Stimulated activated CD8-positive, alpha-beta memory T cell treated with anti-CD3 and anti-CD28 coated beads, Interleukin-15, amount 100 ng/mL, for 4 hours (primary cell): ENCODE data around the gene CCDC33.
A peak's percentile ranks its signal among the peaks of the same experiment; 100 is the strongest.

Experiments
- DNase-seq, 2 donors: peaks; one replicate each; pipeline ENCODE4 v3.0.0-alpha.2; 2020; ENCODE audit warnings: low read depth in 2 of 2

CCDC33 gene

GRCh38 chr15:74281147-74282133 is 45.3 kb downstream of the CCDC33 start:
- no peak for DNase-seq

- DNase-seq, result no peak
Observed at GRCh38 chr15:74283368-74283767, 47.2 kb downstream of the CCDC33 start.

- no peak for DNase-seq
Observed at GRCh38 chr15:74289671-74290070, 53.5 kb downstream of the CCDC33 start.

- no peak for DNase-seq
Observed at GRCh38 chr15:74290645-74291044, 54.5 kb downstream of the CCDC33 start.

GRCh38 chr15:74291101-74292071 is 55.3 kb downstream of the CCDC33 start:
- DNase-seq, result peak in 1 of 2 donors; percentile 19

GRCh38 chr15:74293021-74293810 is 57.1 kb downstream of the CCDC33 start:
- DNase-seq, result no peak

- no peak for DNase-seq
Observed at GRCh38 chr15:74294010-74294409, 57.9 kb downstream of the CCDC33 start.

- no peak for DNase-seq
Observed at GRCh38 chr15:74295800-74296199, 59.7 kb downstream of the CCDC33 start.

GRCh38 chr15:74297887-74298286 is 61.8 kb downstream of the CCDC33 start:
- no peak for DNase-seq

- no peak for DNase-seq
Observed at GRCh38 chr15:74300057-74300795, 64.1 kb downstream of the CCDC33 start.

- DNase-seq, result no peak
Observed at GRCh38 chr15:74301583-74302361, 65.6 kb downstream of the CCDC33 start.

GRCh38 chr15:74302821-74303359 is 66.8 kb downstream of the CCDC33 start:
- no peak for DNase-seq

GRCh38 chr15:74303741-74304309 is 67.7 kb downstream of the CCDC33 start:
- no peak for DNase-seq

- no peak for DNase-seq
Observed at GRCh38 chr15:74304431-74304830, 68.3 kb downstream of the CCDC33 start.

- DNase-seq, result no peak
Observed at GRCh38 chr15:74305687-74306086, 69.6 kb downstream of the CCDC33 start.

GRCh38 chr15:74306781-74307217 is 70.7 kb downstream of the CCDC33 start:
- DNase-seq, result no peak

- DNase-seq, result no peak
Observed at GRCh38 chr15:74307827-74308811, 72.0 kb downstream of the CCDC33 start.
